ENCODE data around the gene PRAMEF5.
"Not testable (repeated sequence)": the region's sequence is repeated elsewhere in the genome, so short reads cannot be mapped to it uniquely, and the experiment has no call there.

PRAMEF5 gene

DNA sequence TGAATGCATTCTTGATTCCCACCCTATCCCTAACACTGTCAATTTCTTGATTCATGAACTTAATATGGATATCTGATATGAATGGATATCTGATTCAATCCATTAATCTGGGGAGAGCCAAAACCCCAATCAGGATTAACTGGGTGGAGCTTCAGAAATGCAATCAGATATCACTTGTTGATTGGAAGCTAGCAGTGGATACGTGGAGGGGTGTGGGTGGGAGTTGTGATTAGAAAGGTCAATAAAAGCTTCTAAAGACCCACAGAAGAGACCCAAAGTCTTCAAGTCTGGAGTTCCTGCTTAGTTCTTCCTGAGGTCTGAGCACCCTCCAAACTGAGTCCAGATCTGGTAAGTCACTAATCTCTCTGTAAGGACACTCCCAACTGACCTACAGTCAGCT is 49.2 kb downstream of the PRAMEF5 start, which contains the start of gene PRAMEF33:
PRAMEF33 (plus strand) TSS at position 301 of the 400 bp plus-strand sequence. CDS start 2,416 bp downstream, outside the sequence.
- H3K27me3 ChIP-seq; H3K36me3 ChIP-seq; H3K9me3 ChIP-seq (replicated peaks in 1 of 11); H4K20me1 ChIP-seq; H3K27ac ChIP-seq; H3K4me3 ChIP-seq; H3K9ac ChIP-seq; H3K4me1 ChIP-seq; H3K4me2 ChIP-seq: not testable (repeated sequence)

All from BLaER1 treated with 17β-estradiol and CSF1 and Interleukin-3, amounts not matched to agents 10 nM and 100 nM (cell line).